HG03460 (cell line): ENCODE data around the gene PDIA2.

ENCODE experiments used
- ATAC-seq: cut with Tn5 transposase; IDR thresholded peaks from one replicate; pipeline ENCODE4 v1.9.1; 2021; ENCODE audit not compliant: unreplicated experiment

PDIA2 gene

GRCh38 chr16:296806-297510 lies 14.0 kb downstream of the PDIA2 start:
- no peak for ATAC-seq

GRCh38 chr16:297832-298231 lies 14.9 kb downstream of the PDIA2 start:
- no peak for ATAC-seq

GRCh38 chr16:301235-301634 lies 18.3 kb downstream of the PDIA2 start:
- ATAC-seq, result no peak

- no peak for ATAC-seq
These were observed 19.0 kb downstream of the PDIA2 start for GRCh38 chr16:301950-302349.

- no peak for ATAC-seq
These were observed 21.0 kb downstream of the PDIA2 start for GRCh38 chr16:303760-304505.

- ATAC-seq, result no peak
These were observed 23.1 kb downstream of the PDIA2 start for GRCh38 chr16:305916-306626.

GRCh38 chr16:306911-307370 lies 24.0 kb downstream of the PDIA2 start:
- no peak for ATAC-seq

GRCh38 chr16:307691-308312 lies 24.8 kb downstream of the PDIA2 start:
- no peak for ATAC-seq

- no peak for ATAC-seq
These were observed 26.5 kb downstream of the PDIA2 start for GRCh38 chr16:309476-309875.

- no peak for ATAC-seq
These were observed 28.8 kb downstream of the PDIA2 start for GRCh38 chr16:311725-312124.

GRCh38 chr16:314351-314750 lies 31.4 kb downstream of the PDIA2 start:
- ATAC-seq, result no peak

- no peak for ATAC-seq
These were observed 31.9 kb downstream of the PDIA2 start for GRCh38 chr16:314795-315299.

GRCh38 chr16:316741-317464 lies 33.9 kb downstream of the PDIA2 start:
- ATAC-seq, result no peak

GRCh38 chr16:317583-317982 lies 34.6 kb downstream of the PDIA2 start:
- ATAC-seq, result no peak

GRCh38 chr16:318628-319027 lies 35.7 kb downstream of the PDIA2 start:
- no peak for ATAC-seq

- ATAC-seq, result no peak
These were observed 37.2 kb downstream of the PDIA2 start for GRCh38 chr16:320206-320605.

GRCh38 chr16:321532-321931 lies 38.6 kb downstream of the PDIA2 start:
- no peak for ATAC-seq

GRCh38 chr16:322476-323143 lies 39.6 kb downstream of the PDIA2 start:
- no peak for ATAC-seq

- ATAC-seq, result no peak
These were observed 41.2 kb downstream of the PDIA2 start for GRCh38 chr16:324201-324450.
